Tibial artery (tissue), 4 donors: ENCODE measurements around the gene PLXNB1.
A peak's percentile ranks its signal among the peaks of the same experiment; 100 is the strongest.
"Not testable (repeated sequence)": the region's sequence is repeated elsewhere in the genome, so short reads cannot be mapped to it uniquely, and the experiment has no call there.

Experiments used
- DNase-seq, 2 donors: peaks; one replicate each; pipeline ENCODE4 v3.0.0-alpha.2; 2019
- H3K27ac ChIP-seq, 2 donors: fragments of 200-600 bp; sonication (generic) in 1 of 2; 1 replicate in 1 of 2; 2 replicates in 1 of 2; pipeline ENCODE4 v1.5.1; 2018 to 2019; ENCODE audit warnings: mild to moderate bottlenecking in 1 of 2
- H3K27me3 ChIP-seq, 2 donors: fragments of 200-600 bp; sonication (generic) in 1 of 2; one replicate each; pipeline versions ENCODE4 v1.5.1 to v1.6.0; 2016 to 2019
- H3K36me3 ChIP-seq, 3 donors: fragments of 200-600 bp; sonication (generic) in 2 of 3; one replicate each; pipeline ENCODE4 v1.5.1; 2016 to 2019; ENCODE audit warnings: mild to moderate bottlenecking in 2 of 3
- H3K4me1 ChIP-seq, 4 donors: fragments of 200-600 bp; sonication (generic) in 2 of 4; 1 replicate in 3 of 4; 2 replicates in 1 of 4; pipeline ENCODE4 v1.5.1; 2016 to 2019
- H3K4me3 ChIP-seq, 2 donors: fragments of 200-600 bp; sonication (generic) in 1 of 2; 1 replicate in 1 of 2; 2 replicates in 1 of 2; pipeline ENCODE4 v1.5.1; 2018 to 2019; ENCODE audit warnings: mild to moderate bottlenecking in 2 of 2
- H3K9me3 ChIP-seq, 3 donors: fragments of 200-600 bp; sonication (generic) in 1 of 3; one replicate each; pipeline ENCODE4 v1.5.1; 2016 to 2019
- CTCF ChIP-seq, 2 experiments: fragments of 200-600 bp in 1 of 2; fragments of 450-650 bp in 1 of 2; IDR thresholded peaks; one replicate each; pipeline ENCODE4 v1.5.1; 2017 to 2019; ENCODE audit warnings: antibody characterized with exemption in 2 of 2, mild to moderate bottlenecking in 1 of 2, moderate library complexity in 1 of 2
- intact Hi-C: fragments of 100-400 bp; cut with DNase I; formaldehyde crosslinking; loops from one replicate; pipeline ENCODE4 v1.15.0; 2023; ENCODE audit warnings: low total_unique reads

PLXNB1 gene

GRCh38 chr3:48466386-48467109 is 36.7 kb upstream of the PLXNB1 start:
- TF ChIP-seq CTCF (IDR thresholded peaks at IDR 0.05), result no peak
- Histone ChIP-seq H3K36me3 (peaks cover 13 to 48% (median 39%) of the 10 kb centered on the region in 3 donors), H3K4me1 (peaks cover 0 to 62% (median 58%) of the 10 kb centered on the region in 4 donors), H3K4me3 (peak overlapping the region; percentile 54 to 64), H3K9me3 (no peaks in the 10 kb centered on the region), H3K27ac (peak overlapping the region; percentile 93 to 95), H3K27me3 (no peaks in the 10 kb centered on the region)
- DNase-seq, result no peak
- intact Hi-C loops, result loop anchor here (5.0 to 10.0 kb wide), 3 partner anchors 41 to 218 kb away; partner anchors contain the start of genes NCKIPSD and SLC26A6

- Histone ChIP-seq H3K4me3 (peak overlapping the region; percentile 54 to 64), H3K36me3 (peaks cover 19 to 56% (median 47%) of the 10 kb centered on the region in 3 donors), H3K4me1 (peaks cover 0 to 54% (median 52%) of the 10 kb centered on the region in 4 donors), H3K27me3 (no peaks in the 10 kb centered on the region), H3K27ac (peak overlapping the region; percentile 93 to 95), H3K9me3 (no peaks in the 10 kb centered on the region)
- DNase-seq, result peak; percentile 100
- intact Hi-C loops, result loop anchor here (2.0 to 10.0 kb wide), 4 partner anchors 42 to 219 kb away; partner anchors contain the start of genes NCKIPSD and SLC26A6
- peak; percentile 76 to 92 for TF ChIP-seq CTCF (IDR thresholded peaks at IDR 0.05)
These were observed 35.9 kb upstream of the PLXNB1 start for GRCh38 chr3:48465531-48466378.

DNA sequence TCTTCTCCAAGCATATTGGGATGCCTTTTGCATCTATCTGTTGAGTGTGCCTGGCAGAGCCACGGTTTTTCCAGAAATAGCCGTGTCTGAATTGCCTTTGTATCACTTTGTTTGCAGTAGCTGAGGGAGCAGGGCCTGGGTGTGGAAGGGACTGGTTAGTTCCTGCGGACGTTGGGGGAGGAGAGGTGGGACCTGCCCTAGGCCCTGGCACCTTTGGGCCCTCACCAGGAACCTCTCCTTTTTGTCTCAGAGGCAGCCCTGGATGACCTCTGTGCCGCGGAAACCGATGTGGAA is 35.3 kb upstream of the PLXNB1 start:
- H3K27ac ChIP-seq, result peak overlapping the region; percentile 93 to 95
- no peaks in the 10 kb centered on the region for H3K27me3 ChIP-seq
- intact Hi-C loops, result loop anchor here (2.0 to 10.0 kb wide), 4 partner anchors 42 to 220 kb away; partner anchors contain the start of genes NCKIPSD and SLC26A6
- H3K36me3 ChIP-seq, result peaks cover 25 to 60% (median 52%) of the 10 kb centered on the region in 3 donors
- peaks cover 0 to 48% (median 46%) of the 10 kb centered on the region in 4 donors for H3K4me1 ChIP-seq
- no peak for DNase-seq
- no peak for TF ChIP-seq CTCF (IDR thresholded peaks at IDR 0.05)
- no peaks in the 10 kb centered on the region for H3K9me3 ChIP-seq
- no peak overlapping the region for H3K4me3 ChIP-seq

DNA sequence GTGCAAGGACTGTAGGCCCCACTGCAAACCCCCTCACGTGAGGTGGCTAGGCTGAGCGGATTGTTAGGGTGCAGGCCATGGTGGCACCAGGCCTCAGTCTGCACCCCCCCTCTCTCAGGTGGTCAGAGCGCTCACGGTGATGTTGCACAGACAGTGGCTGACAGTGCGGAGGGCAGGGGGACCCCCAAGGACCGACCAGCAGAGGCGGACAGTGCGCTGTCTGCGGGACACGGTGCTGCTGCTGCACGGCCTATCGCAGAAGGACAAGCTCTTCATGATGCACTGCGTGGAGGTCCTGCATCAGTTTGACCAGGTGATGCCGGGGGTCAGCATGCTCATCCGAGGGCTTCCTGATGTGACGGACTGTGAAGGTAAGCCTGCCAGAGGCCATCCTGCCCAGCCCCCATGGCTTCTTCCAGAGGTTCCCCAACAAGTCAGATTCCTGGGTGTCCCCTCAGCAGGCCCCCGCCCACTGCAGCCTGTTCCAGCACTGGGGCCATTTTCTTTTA is 34.9 kb upstream of the PLXNB1 start:
- intact Hi-C loops, result loop anchor here (2.0 to 10.0 kb wide), 4 partner anchors 43 to 220 kb away; partner anchors contain the start of genes NCKIPSD and SLC26A6
- H3K36me3 ChIP-seq, result peaks cover 29 to 60% (median 52%) of the 10 kb centered on the region in 3 donors
- no peaks in the 10 kb centered on the region for H3K27me3 ChIP-seq
- peak overlapping the region; percentile 93 to 95 for H3K27ac ChIP-seq
- DNase-seq, result peak in 1 of 2 donors; percentile 75
- H3K4me3 ChIP-seq, result no peak overlapping the region
- no peaks in the 10 kb centered on the region for H3K9me3 ChIP-seq
- peaks cover 0 to 44% (median 42%) of the 10 kb centered on the region in 4 donors for H3K4me1 ChIP-seq
- TF ChIP-seq CTCF (IDR thresholded peaks at IDR 0.05), result no peak

DNA sequence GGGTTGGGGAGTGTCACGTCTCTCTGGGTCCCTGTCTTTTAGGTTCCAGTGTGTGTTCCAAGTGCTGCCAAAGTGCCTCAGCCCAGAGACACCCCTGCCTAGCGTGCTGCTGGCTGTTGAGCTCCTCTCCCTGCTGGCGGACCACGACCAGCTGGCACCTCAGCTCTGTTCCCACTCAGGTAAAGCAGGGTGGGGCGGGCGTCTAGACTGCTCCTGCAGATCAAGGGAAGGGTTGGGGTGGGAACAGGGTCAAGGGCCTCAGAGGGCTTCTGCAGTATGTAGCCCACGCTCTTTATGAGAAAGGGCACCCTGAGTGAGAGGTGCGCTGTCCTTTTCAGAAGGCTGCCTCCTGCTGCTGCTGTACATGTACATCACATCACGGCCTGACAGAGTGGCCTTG is 33.8 kb upstream of the PLXNB1 start:
- Histone ChIP-seq H3K27ac (peak overlapping the region; percentile 93 to 95), H3K4me1 (peaks cover 0 to 34% (median 32%) of the 10 kb centered on the region in 4 donors), H3K9me3 (no peaks in the 10 kb centered on the region), H3K36me3 (peaks cover 35 to 60% (median 52%) of the 10 kb centered on the region in 3 donors), H3K27me3 (no peaks in the 10 kb centered on the region), H3K4me3 (no peak overlapping the region)
- DNase-seq, result no peak
- intact Hi-C loops, result loop anchor here (2.0 to 10.0 kb wide), 3 partner anchors 85 to 221 kb away; partner anchors contain the start of genes NCKIPSD and SLC26A6
- TF ChIP-seq CTCF (IDR thresholded peaks at IDR 0.05), result no peak

DNA sequence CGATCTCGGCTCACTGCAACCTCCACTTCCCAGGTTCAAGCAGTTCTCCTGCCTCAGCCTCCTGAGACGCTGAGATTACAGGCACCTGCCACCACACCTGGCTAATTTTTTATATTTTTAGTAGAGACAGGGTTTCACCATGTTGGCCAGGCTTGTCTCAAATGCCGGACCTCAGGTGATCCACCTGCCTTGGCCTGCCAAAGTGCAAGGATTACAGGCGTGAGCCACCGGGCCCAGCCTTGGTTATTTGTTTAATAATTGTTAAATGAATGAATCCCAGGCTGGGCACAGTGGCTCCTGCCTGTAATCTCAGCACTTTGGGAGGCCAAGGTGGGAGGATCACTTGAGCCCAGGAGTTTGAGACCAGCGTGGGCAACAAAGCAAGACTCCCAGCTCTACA is 31.9 kb upstream of the PLXNB1 start:
- Histone ChIP-seq H3K36me3 (peaks cover 36 to 60% (median 37%) of the 10 kb centered on the region in 3 donors), H3K4me1 (peaks cover 0 to 14% (median 12%) of the 10 kb centered on the region in 4 donors)
- intact Hi-C loops, result loop anchor here (10.0 kb wide), 2 partner anchors 173 to 223 kb away; partner anchors contain the start of genes NCKIPSD and SLC26A6
- not testable (repeated sequence) for H3K27ac ChIP-seq, H3K9me3 ChIP-seq, H3K27me3 ChIP-seq, DNase-seq, H3K4me3 ChIP-seq
